ENCODE results near the gene CACNA1A.

DNA sequence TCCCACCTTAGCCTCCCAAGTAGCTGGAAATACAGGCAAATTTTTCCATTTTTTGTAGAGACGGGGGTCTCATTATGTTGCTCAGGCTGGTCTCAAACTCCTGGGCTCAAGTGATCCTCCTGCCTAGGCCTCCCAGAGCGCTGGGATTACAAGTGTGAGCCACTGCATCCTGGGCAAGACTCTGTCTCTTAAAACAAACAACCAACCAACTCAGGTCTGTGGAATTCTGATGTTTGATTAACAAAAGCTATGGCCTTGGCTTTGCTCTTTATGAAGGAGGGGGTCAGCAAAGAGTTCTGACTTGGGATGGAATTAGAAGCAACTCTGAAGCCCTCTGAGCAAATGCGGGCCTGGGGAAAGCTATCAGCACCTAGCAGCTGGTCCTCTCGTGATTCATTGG is 238.4 kb downstream of the CACNA1A start:
- TF ChIP-seq, protein P1, sequence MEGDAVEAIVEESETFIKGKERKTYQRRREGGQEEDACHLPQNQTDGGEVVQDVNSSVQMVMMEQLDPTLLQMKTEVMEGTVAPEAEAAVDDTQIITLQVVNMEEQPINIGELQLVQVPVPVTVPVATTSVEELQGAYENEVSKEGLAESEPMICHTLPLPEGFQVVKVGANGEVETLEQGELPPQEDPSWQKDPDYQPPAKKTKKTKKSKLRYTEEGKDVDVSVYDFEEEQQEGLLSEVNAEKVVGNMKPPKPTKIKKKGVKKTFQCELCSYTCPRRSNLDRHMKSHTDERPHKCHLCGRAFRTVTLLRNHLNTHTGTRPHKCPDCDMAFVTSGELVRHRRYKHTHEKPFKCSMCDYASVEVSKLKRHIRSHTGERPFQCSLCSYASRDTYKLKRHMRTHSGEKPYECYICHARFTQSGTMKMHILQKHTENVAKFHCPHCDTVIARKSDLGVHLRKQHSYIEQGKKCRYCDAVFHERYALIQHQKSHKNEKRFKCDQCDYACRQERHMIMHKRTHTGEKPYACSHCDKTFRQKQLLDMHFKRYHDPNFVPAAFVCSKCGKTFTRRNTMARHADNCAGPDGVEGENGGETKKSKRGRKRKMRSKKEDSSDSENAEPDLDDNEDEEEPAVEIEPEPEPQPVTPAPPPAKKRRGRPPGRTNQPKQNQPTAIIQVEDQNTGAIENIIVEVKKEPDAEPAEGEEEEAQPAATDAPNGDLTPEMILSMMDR (IDR thresholded peaks at IDR 0.05; ENCODE audit: insufficient read depth, low read length) = no peak
- TF ChIP-seq POLR2AphosphoS5 (IDR thresholded peaks at IDR 0.05; ENCODE audit: low read depth) = no peak
